HG03135 (cell line): ENCODE data around the gene SERTAD3.
"Not testable (repeated sequence)": the region's sequence is repeated elsewhere in the genome, so short reads cannot be mapped to it uniquely, and the experiment has no call there.

Experiments
- ATAC-seq: cut with Tn5 transposase; IDR thresholded peaks from one replicate; pipeline ENCODE4 v1.9.1; 2021; ENCODE audit warnings: mild to moderate bottlenecking, moderate library complexity; ENCODE audit not compliant: unreplicated experiment

SERTAD3 gene

DNA sequence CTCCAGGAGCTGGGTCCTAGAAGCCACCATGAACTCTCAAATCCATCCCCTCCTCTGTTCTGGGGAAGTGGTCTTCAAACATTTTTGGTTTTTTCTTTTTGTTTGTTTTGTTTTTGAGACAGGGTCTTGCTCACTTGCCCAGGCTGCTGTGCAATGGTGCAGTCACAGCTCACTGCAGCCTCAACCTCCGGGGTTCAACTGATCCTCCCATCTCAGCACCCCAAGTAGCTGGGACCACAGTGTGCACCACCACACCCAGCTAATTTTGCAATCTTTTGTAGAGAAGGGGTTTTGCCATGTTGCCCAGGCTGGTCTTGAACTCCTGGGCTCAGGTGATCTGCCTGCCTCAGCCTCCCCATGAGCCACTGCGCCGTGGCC is 14.5 kb upstream of the SERTAD3 start:
- no peak for ATAC-seq

DNA sequence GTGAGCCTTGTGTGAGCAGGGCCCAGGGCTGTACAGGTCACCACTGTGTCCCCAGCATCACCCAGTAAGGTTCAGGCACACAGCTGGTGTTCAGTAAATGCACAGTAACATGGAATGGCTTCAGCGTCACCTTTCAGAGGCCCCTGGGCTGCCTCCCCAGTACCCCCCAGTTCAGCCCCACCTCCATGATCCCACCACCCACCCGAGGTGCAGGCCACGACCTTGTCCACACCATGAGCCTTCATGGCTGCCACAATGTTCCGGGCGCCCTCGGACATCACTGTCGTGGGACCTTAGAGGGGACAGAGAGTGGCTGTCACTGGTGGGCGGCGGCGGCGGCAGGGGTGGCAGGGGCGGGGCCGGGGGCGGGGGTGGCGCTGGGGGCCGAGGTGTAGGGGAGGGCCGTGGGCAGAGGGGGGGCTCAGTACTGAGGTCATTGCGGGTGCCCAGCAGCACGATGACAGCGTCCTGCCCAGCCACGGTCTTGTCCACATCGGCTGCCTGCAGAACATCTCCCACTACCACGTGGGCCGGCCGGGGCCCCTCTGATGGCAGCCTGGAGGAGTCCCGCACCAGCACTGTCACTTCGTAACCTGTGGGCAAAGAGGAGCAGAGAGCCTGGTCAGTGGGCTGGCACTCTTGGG is 13.9 kb upstream of the SERTAD3 start:
- no peak for ATAC-seq

GRCh38 chr19:40457048-40457447 is 12.9 kb upstream of the SERTAD3 start:
- no peak for ATAC-seq

DNA sequence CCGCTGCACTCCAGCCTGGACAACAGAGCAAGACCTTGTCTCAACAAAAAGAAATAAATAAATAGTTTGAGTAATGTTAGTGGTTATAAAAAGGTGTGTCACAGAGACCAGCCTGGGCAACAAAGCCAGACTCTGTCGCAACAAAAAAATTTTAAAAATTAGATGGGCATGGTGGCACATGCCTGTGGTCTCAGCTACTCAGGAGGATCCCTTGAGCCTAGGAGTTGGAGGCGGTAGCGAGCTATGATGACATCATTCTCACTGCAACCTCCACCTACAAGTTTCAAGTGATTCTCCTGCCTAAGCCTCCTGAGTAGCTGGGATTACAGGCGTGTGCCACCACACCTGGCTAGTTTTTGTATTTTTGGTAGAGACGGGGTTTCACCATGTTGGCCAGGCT is 9.8 kb upstream of the SERTAD3 start:
- ATAC-seq, result not testable (repeated sequence)

- no peak for ATAC-seq
Measured at GRCh38 chr19:40453151-40453735, 9.1 kb upstream of the SERTAD3 start.

GRCh38 chr19:40452016-40452415 is 7.9 kb upstream of the SERTAD3 start:
- no peak for ATAC-seq

GRCh38 chr19:40450664-40451063 is 6.5 kb upstream of the SERTAD3 start:
- no peak for ATAC-seq

DNA sequence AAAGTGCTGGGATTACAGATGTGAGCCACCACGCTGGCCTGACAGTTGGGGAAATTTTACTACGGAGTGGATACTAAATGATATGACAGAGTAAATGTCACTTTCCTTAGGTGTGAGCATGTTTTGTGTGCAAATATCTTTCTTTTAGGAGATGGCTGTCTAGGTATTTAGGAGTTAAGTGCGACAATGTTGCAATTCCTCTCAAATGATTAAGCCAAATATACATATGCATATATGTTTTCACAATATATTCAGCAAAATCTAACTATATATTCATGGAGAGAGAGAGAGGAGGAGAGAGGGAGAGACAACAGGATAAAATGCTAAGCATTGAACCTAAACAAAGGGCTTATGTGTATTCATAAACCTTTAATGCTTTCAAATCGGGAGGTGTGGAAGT is 5.4 kb upstream of the SERTAD3 start:
- no peak for ATAC-seq

DNA sequence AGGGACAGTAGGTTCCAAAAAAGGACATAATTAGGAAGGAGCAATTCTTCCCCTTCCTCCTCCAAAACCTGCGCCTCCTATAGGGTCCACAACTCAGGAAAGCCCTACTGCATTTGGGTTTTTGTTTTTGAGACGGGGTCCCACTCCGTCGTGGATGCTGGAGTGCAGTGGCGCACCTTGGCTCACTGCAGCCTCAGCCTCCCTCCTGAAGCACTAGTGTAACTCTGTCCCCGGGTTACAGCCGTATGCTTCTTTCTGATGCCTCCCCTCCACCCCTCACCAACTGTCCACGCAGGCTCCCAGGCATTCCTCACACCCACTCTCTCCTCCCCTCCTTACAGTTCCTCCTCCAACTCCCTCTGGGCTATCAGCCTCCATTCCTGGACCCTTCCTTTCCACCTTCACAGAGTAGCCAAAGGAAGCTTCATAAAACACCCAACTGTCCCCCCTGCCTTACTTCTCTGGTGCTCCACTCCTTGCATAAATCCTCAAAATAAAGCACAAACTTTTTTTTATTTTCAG is 2.2 kb upstream of the SERTAD3 start:
- ATAC-seq, result no peak

GRCh38 chr19:40445780-40446262 is 1.7 kb upstream of the SERTAD3 start:
- no peak for ATAC-seq

- ATAC-seq, result no peak
Measured at GRCh38 chr19:40444825-40445312, 734 bp upstream of the SERTAD3 start.

- ATAC-seq, result peak; percentile 74
Measured at GRCh38 chr19:40443131-40443999, 770 bp downstream of the SERTAD3 start.

DNA sequence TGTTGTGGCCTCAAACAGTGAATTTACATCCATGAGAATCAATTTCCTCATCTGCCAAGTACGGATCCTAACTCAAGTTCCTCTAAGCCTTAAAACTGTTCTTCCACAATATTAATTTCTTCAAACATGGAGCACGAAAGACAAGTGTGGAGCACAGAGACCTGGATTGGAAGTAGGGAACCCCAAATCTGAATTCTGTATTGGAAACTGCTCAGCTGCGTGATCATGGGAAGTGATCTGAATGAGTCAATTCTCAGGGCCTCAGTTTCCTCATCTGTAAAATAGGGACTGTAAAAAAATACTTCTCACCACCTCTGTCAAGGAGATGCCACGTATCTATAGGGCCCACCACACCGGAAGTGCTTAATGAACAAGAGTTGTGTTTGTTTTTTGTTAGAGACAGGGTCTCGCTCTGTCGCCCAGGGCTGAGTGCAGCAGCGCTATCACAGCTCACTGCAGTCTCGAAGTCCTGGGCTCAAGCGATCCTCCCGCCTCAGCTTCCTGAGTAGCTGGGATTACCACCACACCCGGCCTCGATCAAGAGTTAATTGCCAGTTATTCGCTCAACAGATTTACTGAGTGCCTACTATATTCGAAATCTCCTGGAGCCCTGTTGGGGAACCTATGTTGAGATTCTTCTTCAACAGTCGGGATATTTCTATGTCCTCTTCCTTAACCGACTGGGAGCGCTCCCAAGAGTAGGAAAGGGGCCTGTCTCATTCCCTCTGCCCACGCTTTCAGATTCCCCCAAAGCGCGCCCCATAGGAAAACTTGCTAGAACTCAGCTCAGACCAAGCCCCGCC is 1.6 kb downstream of the SERTAD3 start:
- no peak for ATAC-seq

GRCh38 chr19:40441719-40442253 is 2.3 kb downstream of the SERTAD3 start:
- no peak for ATAC-seq

DNA sequence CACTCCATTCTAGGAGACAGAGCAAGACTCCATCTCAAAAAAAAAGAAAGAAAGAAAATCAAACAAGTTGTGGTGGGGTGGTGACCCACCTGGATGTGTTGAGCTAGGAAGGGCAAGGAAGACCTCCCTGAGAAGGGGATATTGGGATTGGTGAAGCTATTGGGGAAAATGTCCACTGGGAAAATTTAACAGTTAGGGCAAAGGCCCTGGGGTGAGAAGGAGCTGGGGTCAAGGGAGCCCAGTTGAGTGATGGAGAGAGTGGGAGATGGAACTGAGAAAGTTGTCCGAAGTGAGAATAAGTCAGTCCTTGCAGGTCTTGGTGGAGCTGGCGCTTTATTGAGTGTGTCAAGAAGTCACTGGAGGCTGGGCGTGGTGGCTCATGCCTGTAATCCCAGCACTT is 5.9 kb downstream of the SERTAD3 start:
- no peak for ATAC-seq

DNA sequence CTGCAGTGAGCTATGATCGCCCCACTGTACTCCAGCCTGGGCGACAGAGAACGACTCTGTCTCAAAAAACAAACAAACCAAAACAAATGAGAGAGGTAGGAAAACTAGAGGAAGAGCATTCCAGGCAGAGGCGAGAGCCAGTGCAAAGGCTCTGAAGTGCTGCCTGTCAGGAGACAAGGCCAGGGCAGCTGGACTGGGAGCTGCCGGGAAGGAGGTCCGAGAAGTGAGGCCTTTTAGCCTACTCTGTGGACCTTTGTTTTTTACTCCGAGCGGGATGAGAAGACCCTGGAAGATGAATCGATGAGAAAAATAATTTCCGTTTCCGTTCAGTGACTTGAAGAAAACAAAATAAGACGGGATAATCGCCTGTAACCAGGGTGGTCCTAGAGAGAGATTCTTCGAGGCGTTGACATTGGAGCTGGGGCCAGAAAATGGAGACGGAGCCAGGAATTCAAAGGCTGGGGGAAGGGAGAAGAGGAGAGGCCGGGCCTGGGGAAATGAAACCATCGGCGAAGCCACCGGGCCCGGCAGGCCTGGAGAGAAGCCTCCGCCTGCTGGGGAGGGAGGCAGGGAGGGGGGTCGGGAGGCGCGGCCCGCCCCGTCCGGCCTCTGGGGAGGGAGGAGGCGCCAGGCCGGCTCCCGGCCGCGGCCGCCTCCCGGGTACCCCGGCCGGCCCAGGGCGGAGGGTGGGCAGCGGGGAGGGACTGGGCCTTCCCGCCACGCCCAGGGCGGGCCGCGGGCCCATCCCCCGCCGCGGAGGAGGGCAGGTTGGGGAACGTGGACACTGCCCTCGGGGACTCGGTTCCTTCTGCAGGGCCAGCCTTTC is 10.5 kb downstream of the SERTAD3 start:
- ATAC-seq, result no peak

DNA sequence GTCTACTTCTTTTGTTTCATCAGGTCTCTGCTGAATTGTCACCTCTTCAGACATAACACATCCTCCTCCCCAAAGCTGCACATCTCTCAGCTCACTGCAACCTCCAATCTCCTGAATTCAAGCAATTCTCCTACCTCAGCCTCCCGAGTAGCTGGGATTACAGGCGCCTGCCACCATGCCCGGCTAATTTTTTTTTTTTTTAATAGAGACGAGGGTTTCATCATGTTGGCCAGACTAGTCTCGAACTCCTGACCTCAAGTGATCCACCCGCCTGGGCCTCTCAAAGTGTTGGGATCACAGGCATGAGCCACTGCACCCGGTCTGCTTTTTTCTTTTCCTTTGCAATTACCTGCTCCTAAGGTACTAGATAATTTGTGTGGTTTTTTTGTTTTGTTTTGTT is 11.4 kb downstream of the SERTAD3 start:
- not testable (repeated sequence) for ATAC-seq

GRCh38 chr19:40431698-40432097 is 12.4 kb downstream of the SERTAD3 start:
- no peak for ATAC-seq

DNA sequence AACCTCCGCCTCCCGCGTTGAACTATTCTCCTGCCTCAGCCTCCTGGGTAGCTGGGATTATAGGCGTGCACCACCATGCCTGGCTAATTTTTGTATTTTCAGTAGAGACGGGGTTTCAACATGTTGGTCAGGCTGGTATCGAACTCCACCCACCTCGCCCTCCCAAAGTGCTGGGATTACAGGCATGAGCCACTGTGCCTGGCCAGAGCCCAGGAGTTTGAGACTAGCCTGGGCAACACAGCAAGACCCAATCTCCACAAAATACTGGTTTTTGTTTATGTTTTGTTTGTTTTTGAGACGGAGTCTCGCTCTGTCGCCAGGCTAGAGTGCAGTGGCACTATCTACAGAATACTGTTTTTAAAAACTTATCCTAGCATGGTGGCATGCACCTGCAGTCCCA is 13.9 kb downstream of the SERTAD3 start:
- ATAC-seq, result not testable (repeated sequence)
